Measurements from ENCODE around the gene SYTL5. TPM values are rescaled to one million over a fixed set of nuclear protein-coding genes. Genes with fewer than 3 reads are reported as not detected.

The SYTL5 gene
- total RNA-seq, 1 donor from 2014 or later, result 0.27 TPM

DNA sequence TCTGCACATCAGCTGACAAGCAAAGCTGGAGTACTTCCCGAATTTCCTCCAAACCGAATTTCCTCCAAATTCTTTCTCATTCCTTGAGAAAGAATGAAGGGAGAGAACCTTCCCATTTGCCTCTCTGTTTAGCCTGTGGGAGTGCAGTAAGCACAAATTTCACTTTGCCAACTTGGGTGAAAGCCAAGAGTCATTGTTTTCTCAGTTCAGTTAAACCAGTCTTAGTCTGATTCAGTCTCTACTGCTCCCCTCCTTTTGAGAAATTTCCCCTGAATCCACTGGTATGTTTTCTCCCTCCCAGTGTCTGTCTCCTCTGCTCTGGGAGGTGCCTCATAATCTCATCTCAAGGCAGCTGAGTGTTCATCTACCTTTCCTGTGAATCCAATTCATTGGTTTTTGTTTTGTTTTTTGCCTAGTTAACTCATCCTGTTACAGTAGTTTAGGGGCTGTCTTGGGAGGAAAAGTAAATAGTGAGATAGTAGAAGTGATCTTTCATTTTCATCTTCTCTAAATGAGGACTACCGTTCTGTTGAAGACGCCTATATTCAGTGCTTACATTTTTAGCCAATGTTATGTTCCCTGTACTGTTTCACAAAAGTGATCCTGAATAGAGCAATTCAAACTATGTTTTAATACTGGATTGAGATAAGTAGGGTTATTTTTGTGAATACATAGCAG lies 49.0 kb downstream of the SYTL5 start:
- no peak for DNase-seq (ENCODE audit: low spot score)
- peaks cover 23% of the 10 kb centered on the region for H3K4me1 Mint-ChIP-seq (ENCODE audit: low read depth)
- H3K4me3 Mint-ChIP-seq (ENCODE audit: unreplicated experiment), result no peak overlapping the region

DNA sequence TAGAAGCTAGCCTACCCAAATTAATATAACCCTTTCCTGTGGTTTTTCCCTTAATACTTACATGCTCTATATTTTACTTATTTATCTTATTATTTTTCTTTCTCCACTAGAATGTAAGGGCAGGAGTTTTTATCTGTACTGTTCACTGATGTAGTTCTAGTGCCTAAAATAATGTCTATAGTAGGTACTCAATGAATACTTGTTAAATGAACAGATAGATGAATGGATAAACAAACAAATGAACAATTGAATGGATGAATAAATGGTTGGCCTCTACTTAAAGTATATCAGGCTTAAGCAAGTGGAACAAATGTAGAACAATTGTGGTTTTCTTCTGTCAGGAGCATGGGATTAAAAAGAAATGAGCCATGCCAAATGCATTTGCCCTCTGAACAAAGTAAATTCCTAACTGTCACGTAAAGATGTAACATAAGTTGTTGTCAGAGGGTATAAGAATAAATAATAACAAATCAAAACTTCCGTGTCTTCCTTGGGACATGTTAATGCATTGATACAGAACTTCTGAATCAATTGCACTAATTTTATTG lies 54.1 kb downstream of the SYTL5 start:
- no peak for DNase-seq (ENCODE audit: low spot score)
- TF ChIP-seq, protein P1, sequence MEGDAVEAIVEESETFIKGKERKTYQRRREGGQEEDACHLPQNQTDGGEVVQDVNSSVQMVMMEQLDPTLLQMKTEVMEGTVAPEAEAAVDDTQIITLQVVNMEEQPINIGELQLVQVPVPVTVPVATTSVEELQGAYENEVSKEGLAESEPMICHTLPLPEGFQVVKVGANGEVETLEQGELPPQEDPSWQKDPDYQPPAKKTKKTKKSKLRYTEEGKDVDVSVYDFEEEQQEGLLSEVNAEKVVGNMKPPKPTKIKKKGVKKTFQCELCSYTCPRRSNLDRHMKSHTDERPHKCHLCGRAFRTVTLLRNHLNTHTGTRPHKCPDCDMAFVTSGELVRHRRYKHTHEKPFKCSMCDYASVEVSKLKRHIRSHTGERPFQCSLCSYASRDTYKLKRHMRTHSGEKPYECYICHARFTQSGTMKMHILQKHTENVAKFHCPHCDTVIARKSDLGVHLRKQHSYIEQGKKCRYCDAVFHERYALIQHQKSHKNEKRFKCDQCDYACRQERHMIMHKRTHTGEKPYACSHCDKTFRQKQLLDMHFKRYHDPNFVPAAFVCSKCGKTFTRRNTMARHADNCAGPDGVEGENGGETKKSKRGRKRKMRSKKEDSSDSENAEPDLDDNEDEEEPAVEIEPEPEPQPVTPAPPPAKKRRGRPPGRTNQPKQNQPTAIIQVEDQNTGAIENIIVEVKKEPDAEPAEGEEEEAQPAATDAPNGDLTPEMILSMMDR (IDR thresholded peaks at IDR 0.05), result no peak
- Mint-ChIP-seq H3K9me3 (ENCODE audit: low read depth) (peaks cover 6% of the 10 kb centered on the region), H3K4me1 (ENCODE audit: low read depth) (peaks cover 2% of the 10 kb centered on the region), H3K4me3 (ENCODE audit: unreplicated experiment) (no peak overlapping the region), H3K27ac (ENCODE audit: unreplicated experiment) (no peak overlapping the region), H3K27me3 (ENCODE audit: low read depth) (no peaks in the 10 kb centered on the region), H3K36me3 (ENCODE audit: low read depth) (no peaks in the 10 kb centered on the region)

More for the DNA sequence above, 49.0 kb downstream of the SYTL5 start:
- H3K9me3 Mint-ChIP-seq (ENCODE audit: low read depth), result peaks cover 9% of the 10 kb centered on the region
- TF ChIP-seq, protein P1 (IDR thresholded peaks at IDR 0.05), result no peak
- H3K27me3 Mint-ChIP-seq (ENCODE audit: low read depth), result no peaks in the 10 kb centered on the region
- H3K36me3 Mint-ChIP-seq (ENCODE audit: low read depth), result no peaks in the 10 kb centered on the region
- H3K27ac Mint-ChIP-seq (ENCODE audit: unreplicated experiment), result peak overlapping the region; percentile 50

DNA sequence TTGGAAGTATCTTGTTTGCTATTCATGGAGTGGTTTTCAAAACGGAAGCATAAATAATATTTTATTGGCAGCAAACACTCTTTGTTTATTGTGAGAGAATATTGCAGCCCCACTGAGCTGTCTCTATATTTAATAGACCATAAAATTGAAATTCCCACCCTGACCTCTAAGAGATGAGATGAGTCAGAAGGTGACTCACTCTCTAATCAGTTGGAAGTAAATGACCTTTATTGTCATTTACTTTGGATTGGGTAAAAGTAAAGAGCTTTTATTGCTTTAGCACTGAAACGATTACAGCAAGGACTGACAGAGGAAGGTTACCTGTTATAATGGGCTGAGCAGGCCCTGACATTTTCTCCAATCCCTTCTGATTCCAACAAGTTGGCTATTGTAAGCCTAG lies 55.0 kb downstream of the SYTL5 start:
- no peak overlapping the region for H3K27ac Mint-ChIP-seq (ENCODE audit: unreplicated experiment)
- no peaks in the 10 kb centered on the region for H3K36me3 Mint-ChIP-seq (ENCODE audit: low read depth)
- no peak for DNase-seq (ENCODE audit: low spot score)
- peaks cover 4% of the 10 kb centered on the region for H3K9me3 Mint-ChIP-seq (ENCODE audit: low read depth)
- H3K27me3 Mint-ChIP-seq (ENCODE audit: low read depth), result no peaks in the 10 kb centered on the region
- H3K4me1 Mint-ChIP-seq (ENCODE audit: low read depth), result no peaks in the 10 kb centered on the region
- H3K4me3 Mint-ChIP-seq (ENCODE audit: unreplicated experiment), result no peak overlapping the region
- TF ChIP-seq, protein P1 (IDR thresholded peaks at IDR 0.05), result no peak

DNA sequence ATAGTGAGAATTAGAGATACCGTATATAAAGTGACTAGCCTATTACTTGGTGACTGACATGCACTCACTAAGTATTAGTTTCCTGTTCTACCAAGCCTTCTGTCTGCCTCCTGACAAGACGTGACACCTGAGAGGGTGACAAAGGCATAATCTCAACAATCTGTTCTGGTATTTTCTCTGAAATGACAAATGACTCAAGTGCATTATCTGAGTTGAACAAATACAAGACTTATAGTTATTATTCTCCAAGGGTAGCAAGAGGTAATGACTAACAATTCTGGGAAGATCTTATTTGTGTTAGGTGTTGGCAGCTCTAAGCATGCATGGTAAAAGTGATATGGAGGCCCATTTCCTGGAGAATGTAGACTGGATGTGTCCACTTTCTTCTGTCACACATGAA lies 60.6 kb downstream of the SYTL5 start:
- H3K9me3 Mint-ChIP-seq (ENCODE audit: low read depth), result peaks cover 15% of the 10 kb centered on the region
- H3K27ac Mint-ChIP-seq (ENCODE audit: unreplicated experiment), result no peak overlapping the region
- TF ChIP-seq, protein P1 (IDR thresholded peaks at IDR 0.05), result no peak
- H3K27me3 Mint-ChIP-seq (ENCODE audit: low read depth), result no peaks in the 10 kb centered on the region
- H3K36me3 Mint-ChIP-seq (ENCODE audit: low read depth), result no peaks in the 10 kb centered on the region
- no peaks in the 10 kb centered on the region for H3K4me1 Mint-ChIP-seq (ENCODE audit: low read depth)
- no peak overlapping the region for H3K4me3 Mint-ChIP-seq (ENCODE audit: unreplicated experiment)
- no peak for DNase-seq (ENCODE audit: low spot score)

- Mint-ChIP-seq H3K27me3 (ENCODE audit: low read depth) (no peaks in the 10 kb centered on the region), H3K36me3 (ENCODE audit: low read depth) (no peaks in the 10 kb centered on the region), H3K4me3 (ENCODE audit: unreplicated experiment) (no peak overlapping the region), H3K4me1 (ENCODE audit: low read depth) (no peaks in the 10 kb centered on the region), H3K9me3 (ENCODE audit: low read depth) (peaks cover 17% of the 10 kb centered on the region), H3K27ac (ENCODE audit: unreplicated experiment) (no peak overlapping the region)
- DNase-seq (ENCODE audit: low spot score), result no peak
- TF ChIP-seq, protein P1 (IDR thresholded peaks at IDR 0.05), result no peak
These were observed 62.9 kb downstream of the SYTL5 start for GRCh38 chrX:38069273-38069672.

All from chondrocyte (in vitro differentiated cells).